ENCODE measurements around the gene IPCEF1.

DNA sequence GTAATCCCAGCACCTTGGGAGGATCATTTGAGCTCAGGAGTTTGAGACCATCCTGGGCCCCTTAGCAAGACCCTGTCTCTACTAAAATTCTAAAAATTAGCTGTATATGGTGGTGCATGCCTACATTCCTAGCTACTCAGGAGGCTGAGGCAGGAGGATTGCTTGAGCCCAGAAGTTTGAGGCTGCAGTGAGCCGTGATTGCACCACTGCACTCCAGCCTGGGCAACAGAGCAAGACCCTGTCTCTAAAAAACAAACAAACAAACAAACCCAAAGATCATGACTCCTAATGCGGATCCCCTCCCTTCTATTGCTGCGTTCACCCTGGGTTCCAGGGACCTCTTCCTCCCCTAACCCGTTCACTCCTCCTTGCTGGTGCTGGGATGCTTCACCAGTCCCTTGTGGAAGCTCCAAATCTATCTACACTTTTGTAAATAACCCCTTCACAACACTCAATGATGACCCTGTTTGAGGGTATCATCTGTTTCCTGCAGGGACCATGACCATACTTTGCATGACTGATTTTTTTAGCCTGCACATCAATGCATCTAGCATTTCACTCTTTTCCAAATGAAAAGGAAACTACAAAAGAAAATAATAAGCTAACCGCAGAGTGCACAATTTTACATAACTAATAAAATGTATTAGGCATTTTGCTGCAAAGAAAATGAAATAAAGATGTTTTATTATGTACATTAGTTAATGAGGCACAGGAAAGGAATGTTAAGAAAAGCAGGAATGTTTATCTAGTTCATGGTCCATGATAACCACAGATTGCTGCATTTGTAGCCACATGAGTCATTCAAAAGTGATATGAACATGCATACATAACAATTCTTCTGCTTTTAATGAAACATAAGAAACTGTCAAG, 30.5 kb upstream of the IPCEF1 start:
- TF ChIP-seq POLR2AphosphoS5 (IDR thresholded peaks at IDR 0.05) (no peak), CTCF (IDR thresholded peaks at IDR 0.05; ENCODE audit: poor library complexity, severe bottlenecking) (no peak), EZH2 (IDR thresholded peaks at IDR 0.05; ENCODE audit: borderline replicate concordance, insufficient read depth, low read length, poor library complexity, severe bottlenecking) (no peak), RAD21 (conservative IDR thresholded peaks at IDR 0.05) (no peak), EP300 (conservative IDR thresholded peaks at IDR 0.05; ENCODE audit: poor library complexity, severe bottlenecking) (no peak)
- TF ChIP-seq, protein P1, sequence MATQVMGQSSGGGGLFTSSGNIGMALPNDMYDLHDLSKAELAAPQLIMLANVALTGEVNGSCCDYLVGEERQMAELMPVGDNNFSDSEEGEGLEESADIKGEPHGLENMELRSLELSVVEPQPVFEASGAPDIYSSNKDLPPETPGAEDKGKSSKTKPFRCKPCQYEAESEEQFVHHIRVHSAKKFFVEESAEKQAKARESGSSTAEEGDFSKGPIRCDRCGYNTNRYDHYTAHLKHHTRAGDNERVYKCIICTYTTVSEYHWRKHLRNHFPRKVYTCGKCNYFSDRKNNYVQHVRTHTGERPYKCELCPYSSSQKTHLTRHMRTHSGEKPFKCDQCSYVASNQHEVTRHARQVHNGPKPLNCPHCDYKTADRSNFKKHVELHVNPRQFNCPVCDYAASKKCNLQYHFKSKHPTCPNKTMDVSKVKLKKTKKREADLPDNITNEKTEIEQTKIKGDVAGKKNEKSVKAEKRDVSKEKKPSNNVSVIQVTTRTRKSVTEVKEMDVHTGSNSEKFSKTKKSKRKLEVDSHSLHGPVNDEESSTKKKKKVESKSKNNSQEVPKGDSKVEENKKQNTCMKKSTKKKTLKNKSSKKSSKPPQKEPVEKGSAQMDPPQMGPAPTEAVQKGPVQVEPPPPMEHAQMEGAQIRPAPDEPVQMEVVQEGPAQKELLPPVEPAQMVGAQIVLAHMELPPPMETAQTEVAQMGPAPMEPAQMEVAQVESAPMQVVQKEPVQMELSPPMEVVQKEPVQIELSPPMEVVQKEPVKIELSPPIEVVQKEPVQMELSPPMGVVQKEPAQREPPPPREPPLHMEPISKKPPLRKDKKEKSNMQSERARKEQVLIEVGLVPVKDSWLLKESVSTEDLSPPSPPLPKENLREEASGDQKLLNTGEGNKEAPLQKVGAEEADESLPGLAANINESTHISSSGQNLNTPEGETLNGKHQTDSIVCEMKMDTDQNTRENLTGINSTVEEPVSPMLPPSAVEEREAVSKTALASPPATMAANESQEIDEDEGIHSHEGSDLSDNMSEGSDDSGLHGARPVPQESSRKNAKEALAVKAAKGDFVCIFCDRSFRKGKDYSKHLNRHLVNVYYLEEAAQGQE (IDR thresholded peaks at IDR 0.05; ENCODE audit: borderline replicate concordance) = no peak
